GM12878 (cell line): Measurements from ENCODE around the gene KLHDC10. TPM values are rescaled to one million over a fixed set of nuclear protein-coding genes. Genes with fewer than 3 reads are reported as not detected.

ENCODE experiments used
- BCL11A ChIP-seq: IDR thresholded peaks from 2 replicates; pipeline ENCODE4 v1.6.1; 2011; ENCODE audit warnings: low read depth, low read length
- BCL3 ChIP-seq: IDR thresholded peaks from 2 replicates; pipeline ENCODE4 v1.6.1; 2011; ENCODE audit warnings: borderline replicate concordance, low read depth, mild to moderate bottlenecking, moderate library complexity, low read length; ENCODE audit not compliant: insufficient read depth, poor library complexity, severe bottlenecking
- CBFB ChIP-seq: IDR thresholded peaks from 2 replicates; pipeline ENCODE4 v1.6.1; 2016; ENCODE audit warnings: antibody characterized with exemption, low read depth
- CBX5 ChIP-seq: sonication (generic); IDR thresholded peaks from 2 replicates; pipeline ENCODE4 v1.6.1; 2016; ENCODE audit warnings: low read depth, moderate library complexity, mild to moderate bottlenecking, inconsistent platforms
- CEBPB ChIP-seq, 2 experiments: fragments of 150-350 bp in 1 of 2; IDR thresholded peaks; 2 replicates each; pipeline ENCODE4 v1.6.1; 2012 to 2014; ENCODE audit warnings: low read depth in 2 of 2, low read length in 2 of 2, borderline replicate concordance in 1 of 2, inconsistent platforms in 1 of 2
- DPF2 ChIP-seq: fragments of 450-650 bp; IDR thresholded peaks from 2 replicates; pipeline ENCODE4 v1.6.1; 2017; ENCODE audit warnings: mild to moderate bottlenecking
- EED ChIP-seq: sonication (generic); IDR thresholded peaks from 2 replicates; pipeline ENCODE4 v1.6.1; 2016; ENCODE audit warnings: antibody characterized with exemption, low read depth
- IKZF1 ChIP-seq: fragments of 450-650 bp; conservative IDR thresholded peaks from 2 replicates; pipeline ENCODE4 v1.6.1; 2017; ENCODE audit warnings: antibody characterized with exemption, mild to moderate bottlenecking
- MAX ChIP-seq: IDR thresholded peaks from 2 replicates; pipeline ENCODE4 v1.6.1; 2012; ENCODE audit warnings: low read depth, low read length, improper control_type of control experiment
- MLLT1 ChIP-seq: fragments of 450-650 bp; IDR thresholded peaks from 2 replicates; pipeline ENCODE4 v1.6.1; 2016; ENCODE audit warnings: mild to moderate bottlenecking
- MTA3 ChIP-seq: IDR thresholded peaks from 2 replicates; pipeline ENCODE4 v1.6.1; 2012; ENCODE audit warnings: low read length, inconsistent platforms, borderline replicate concordance
- NBN ChIP-seq: fragments of 450-650 bp; IDR thresholded peaks from 2 replicates; pipeline ENCODE4 v1.6.1; 2016
- NFIC ChIP-seq: IDR thresholded peaks from 2 replicates; pipeline ENCODE4 v1.6.1; 2012; ENCODE audit warnings: low read depth, mild to moderate bottlenecking, inconsistent platforms, low read length, moderate library complexity
- NR2C1 ChIP-seq: fragments of 450-650 bp; IDR thresholded peaks from 2 replicates; pipeline ENCODE4 v1.6.1; 2017; ENCODE audit warnings: antibody characterized with exemption, mild to moderate bottlenecking, moderate library complexity
- NR2C2 ChIP-seq: IDR thresholded peaks from 2 replicates; pipeline ENCODE4 v1.6.1; 2011; ENCODE audit warnings: borderline replicate concordance, low read depth; ENCODE audit not compliant: control insufficient read depth, insufficient read length
- NR2F1 ChIP-seq: fragments of 450-650 bp; conservative IDR thresholded peaks from 2 replicates; pipeline ENCODE4 v1.6.1; 2017; ENCODE audit warnings: mild to moderate bottlenecking
- PAX5 ChIP-seq: IDR thresholded peaks from 2 replicates; pipeline ENCODE4 v1.6.1; 2011; ENCODE audit warnings: low read depth, low read length, borderline replicate concordance
- PAX8 ChIP-seq: fragments of 450-650 bp; IDR thresholded peaks from 2 replicates; pipeline ENCODE4 v1.6.1; 2017; ENCODE audit warnings: mild to moderate bottlenecking, moderate library complexity
- PKNOX1 ChIP-seq: fragments of 450-650 bp; IDR thresholded peaks from 2 replicates; pipeline ENCODE4 v1.6.1; 2016; ENCODE audit warnings: mild to moderate bottlenecking
- RUNX3 ChIP-seq: IDR thresholded peaks from 2 replicates; pipeline ENCODE4 v1.6.1; 2012; ENCODE audit warnings: low read length, inconsistent platforms
- SMARCA5 ChIP-seq: fragments of 450-650 bp; IDR thresholded peaks from 2 replicates; pipeline ENCODE4 v1.6.1; 2017; ENCODE audit warnings: mild to moderate bottlenecking
- TCF7 ChIP-seq: IDR thresholded peaks from 2 replicates; pipeline ENCODE4 v1.6.1; 2014; ENCODE audit warnings: antibody characterized with exemption, borderline replicate concordance
- ZBTB11 ChIP-seq: fragments of 450-650 bp; formaldehyde crosslinking; IDR thresholded peaks from 2 replicates; pipeline ENCODE4 v1.5.0; 2022; ENCODE audit warnings: mild to moderate bottlenecking, missing genetic modification characterization
- polyA plus RNA-seq, 11 experiments: library from polyadenylated mRNA; depleted of rRNA in 4 of 11; unstranded in 6 of 11; stranded (reverse) in 5 of 11; fragments of >200 nt; fragmentation: Nextera tagmentation in 4 of 11; fragmentation: Illumina TruSeq in 1 of 11; extraction: Ambion mirVana in 4 of 11; extraction: Trizol in 1 of 11; gene quantifications; 1 replicate in 1 of 11; 2 replicates in 10 of 11; pipeline versions ENCODE4 v1.2.1 to v1.2.3, GENCODE V29; 2011 to 2016; ENCODE audit warnings: inconsistent platforms in 2 of 11, missing spikeins in 2 of 11, low read depth in 1 of 11
- total RNA-seq, 4 experiments: library from RNA; depleted of rRNA in 3 of 4; stranded (reverse); fragments of >200 nt in 3 of 4; fragmentation: Illumina TruSeq in 1 of 4; extraction: Trizol in 1 of 4; gene quantifications; 2 replicates each; pipeline versions ENCODE4 v1.2.1 to v1.2.3, GENCODE V29; 2013 to 2021

KLHDC10 gene
- total and polyA plus RNA-seq, 10 of the 15 experiments (the other 5 are each of a cell fraction or from before 2014, with no cell fraction given) = 2.9 to 20.6 (median 9.4) TPM

- peak; percentile 51 for TF ChIP-seq BCL3
- no peak for TF ChIP-seq NR2C1
- no peak for TF ChIP-seq MTA3
- TF ChIP-seq NBN = peak; percentile 52; the same call in 1 of the 2 replicates
- peak; percentile 52; the same call in 1 of the 2 replicates for TF ChIP-seq NR2F1
- peak; percentile 97 for TF ChIP-seq RUNX3
- TF ChIP-seq PAX5 = peak; percentile 95; the same call in 1 of the 2 replicates
- TF ChIP-seq BCL11A = peak; percentile 10; the same call in 1 of the 2 replicates
- TF ChIP-seq DPF2 = 0 out of 2 replicates have a peak, but pooled peaks have one; percentile 37
- TF ChIP-seq PKNOX1 = peak; percentile 30; the same call in 1 of the 2 replicates
- TF ChIP-seq TCF7 = peak; percentile 98
- 0 out of 4 replicates have a peak, but pooled peaks of 1 of the 2 experiments have one; percentile 55 for TF ChIP-seq CEBPB (IDR thresholded peaks at IDR 0.05; ENCODE audit: borderline replicate concordance in 1 of 2, low read depth in 2 of 2, low read length in 2 of 2)
- peak; percentile 79 for TF ChIP-seq NFIC
- peak; percentile 100 for TF ChIP-seq MLLT1
- no peak for TF ChIP-seq MAX
- TF ChIP-seq CBX5 = no peak
- TF ChIP-seq ZBTB11 = no peak
- TF ChIP-seq NR2C2 = peak; percentile 64
- peak; percentile 96 for TF ChIP-seq EED
- TF ChIP-seq IKZF1 = peak; percentile 38; the same call in 1 of the 2 replicates
- peak; percentile 66; the same call in 1 of the 2 replicates for TF ChIP-seq PAX8
- TF ChIP-seq SMARCA5 = 0 out of 2 replicates have a peak, but pooled peaks have one; percentile 65
- peak; percentile 97 for TF ChIP-seq CBFB
These were observed 81.5 kb downstream of the KLHDC10 start (continued) for GRCh38 chr7:130151591-130152492.
